H1 (cell line): ENCODE results near the gene FAM53B. TPM values are rescaled to one million over a fixed set of nuclear protein-coding genes. Genes with fewer than 3 reads are reported as not detected.

Experiments
- GTF2F1 ChIP-seq: IDR thresholded peaks from 2 replicates; pipeline ENCODE4 v1.6.1; 2012; ENCODE audit warnings: low read depth, low read length, improper control_type of control experiment, borderline replicate concordance
- HDAC6 ChIP-seq: IDR thresholded peaks from one replicate; pipeline ENCODE4 v1.7.1; 2012; ENCODE audit warnings: low read depth, mild to moderate bottlenecking, inconsistent platforms, low read length, moderate library complexity
- KDM1A ChIP-seq: fragments of 200-600, 300-600 bp; sonication (generic); IDR thresholded peaks from 2 replicates; pipeline ENCODE4 v1.7.1; 2016; ENCODE audit warnings: mild to moderate bottlenecking, low read length, borderline replicate concordance
- PHF8 ChIP-seq: fragments of 200-600 bp; sonication (generic); conservative IDR thresholded peaks from 2 replicates; pipeline ENCODE4 v1.7.1; 2012; ENCODE audit warnings: low read depth, mild to moderate bottlenecking, inconsistent platforms, low read length, moderate library complexity
- POLR2AphosphoS5 ChIP-seq: IDR thresholded peaks from 2 replicates; pipeline ENCODE4 v1.6.1; 2011; ENCODE audit warnings: low read depth, low read length
- ZNF274 ChIP-seq: IDR thresholded peaks from 2 replicates; pipeline ENCODE4 v1.7.0; 2012; ENCODE audit warnings: low read length, borderline replicate concordance; ENCODE audit errors: extremely low read depth
- polyA plus RNA-seq, 7 experiments: library from polyadenylated mRNA; depleted of rRNA in 3 of 7; stranded (reverse) in 5 of 7; unstranded in 2 of 7; fragments of >200 nt in 5 of 7; fragments of 200-250 nt in 2 of 7; gene quantifications; 1 replicate in 5 of 7; 2 replicates in 1 of 7; 4 replicates in 1 of 7; pipeline versions ENCODE4 v1.2.1 to v1.2.3, GENCODE V29; 2011 to 2013; ENCODE audit warnings: missing spikeins in 2 of 7, mixed read lengths in 2 of 7
- total RNA-seq: library from RNA; stranded (reverse); fragmentation: NEBNext Ultra II Directional; extraction: Animal tissue kit (Norgen Biotek cat#: 25700); gene quantifications from 2 replicates; pipeline ENCODE4 v1.2.1, GENCODE V29; 2021
- TF ChIP-seq, protein P1 (sequence below): fragments of 300-600 bp; sonication (generic); IDR thresholded peaks from 2 replicates; pipeline ENCODE4 v1.7.1; 2012; ENCODE audit warnings: low read length, moderate library complexity, mild to moderate bottlenecking, inconsistent platforms; ENCODE audit not compliant: insufficient replicate concordance
- TF ChIP-seq, protein P2 (sequence below): IDR thresholded peaks from 2 replicates; pipeline ENCODE4 v1.6.1; 2011; ENCODE audit warnings: low read length, improper control_type of control experiment

FAM53B gene
- total and polyA plus RNA-seq, 2 of the 8 experiments (the other 6 are each of a cell fraction or from before 2014, with no cell fraction given) = 5.3 to 14.4 TPM

DNA sequence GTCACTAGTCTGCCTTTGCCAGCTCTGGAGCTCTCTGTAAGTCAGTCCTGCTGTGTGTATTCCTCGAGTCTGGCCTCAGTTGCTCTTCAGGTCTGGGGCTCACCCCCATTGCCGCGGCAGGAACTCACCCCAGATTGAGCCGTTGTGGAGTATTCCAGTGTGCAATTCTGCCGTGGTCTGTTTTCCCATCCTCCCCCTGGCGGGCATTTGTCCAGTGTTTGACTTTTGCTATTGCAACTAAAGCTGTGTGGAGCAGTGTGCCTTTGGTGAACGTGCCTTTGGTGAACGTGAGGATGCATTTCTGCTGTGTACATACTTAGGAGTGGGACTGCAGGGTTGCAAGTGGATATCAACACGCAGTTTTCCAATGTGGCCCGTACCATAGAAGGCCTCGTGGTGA lies 134.5 kb downstream of the FAM53B start (continued):
- TF ChIP-seq, protein P1, sequence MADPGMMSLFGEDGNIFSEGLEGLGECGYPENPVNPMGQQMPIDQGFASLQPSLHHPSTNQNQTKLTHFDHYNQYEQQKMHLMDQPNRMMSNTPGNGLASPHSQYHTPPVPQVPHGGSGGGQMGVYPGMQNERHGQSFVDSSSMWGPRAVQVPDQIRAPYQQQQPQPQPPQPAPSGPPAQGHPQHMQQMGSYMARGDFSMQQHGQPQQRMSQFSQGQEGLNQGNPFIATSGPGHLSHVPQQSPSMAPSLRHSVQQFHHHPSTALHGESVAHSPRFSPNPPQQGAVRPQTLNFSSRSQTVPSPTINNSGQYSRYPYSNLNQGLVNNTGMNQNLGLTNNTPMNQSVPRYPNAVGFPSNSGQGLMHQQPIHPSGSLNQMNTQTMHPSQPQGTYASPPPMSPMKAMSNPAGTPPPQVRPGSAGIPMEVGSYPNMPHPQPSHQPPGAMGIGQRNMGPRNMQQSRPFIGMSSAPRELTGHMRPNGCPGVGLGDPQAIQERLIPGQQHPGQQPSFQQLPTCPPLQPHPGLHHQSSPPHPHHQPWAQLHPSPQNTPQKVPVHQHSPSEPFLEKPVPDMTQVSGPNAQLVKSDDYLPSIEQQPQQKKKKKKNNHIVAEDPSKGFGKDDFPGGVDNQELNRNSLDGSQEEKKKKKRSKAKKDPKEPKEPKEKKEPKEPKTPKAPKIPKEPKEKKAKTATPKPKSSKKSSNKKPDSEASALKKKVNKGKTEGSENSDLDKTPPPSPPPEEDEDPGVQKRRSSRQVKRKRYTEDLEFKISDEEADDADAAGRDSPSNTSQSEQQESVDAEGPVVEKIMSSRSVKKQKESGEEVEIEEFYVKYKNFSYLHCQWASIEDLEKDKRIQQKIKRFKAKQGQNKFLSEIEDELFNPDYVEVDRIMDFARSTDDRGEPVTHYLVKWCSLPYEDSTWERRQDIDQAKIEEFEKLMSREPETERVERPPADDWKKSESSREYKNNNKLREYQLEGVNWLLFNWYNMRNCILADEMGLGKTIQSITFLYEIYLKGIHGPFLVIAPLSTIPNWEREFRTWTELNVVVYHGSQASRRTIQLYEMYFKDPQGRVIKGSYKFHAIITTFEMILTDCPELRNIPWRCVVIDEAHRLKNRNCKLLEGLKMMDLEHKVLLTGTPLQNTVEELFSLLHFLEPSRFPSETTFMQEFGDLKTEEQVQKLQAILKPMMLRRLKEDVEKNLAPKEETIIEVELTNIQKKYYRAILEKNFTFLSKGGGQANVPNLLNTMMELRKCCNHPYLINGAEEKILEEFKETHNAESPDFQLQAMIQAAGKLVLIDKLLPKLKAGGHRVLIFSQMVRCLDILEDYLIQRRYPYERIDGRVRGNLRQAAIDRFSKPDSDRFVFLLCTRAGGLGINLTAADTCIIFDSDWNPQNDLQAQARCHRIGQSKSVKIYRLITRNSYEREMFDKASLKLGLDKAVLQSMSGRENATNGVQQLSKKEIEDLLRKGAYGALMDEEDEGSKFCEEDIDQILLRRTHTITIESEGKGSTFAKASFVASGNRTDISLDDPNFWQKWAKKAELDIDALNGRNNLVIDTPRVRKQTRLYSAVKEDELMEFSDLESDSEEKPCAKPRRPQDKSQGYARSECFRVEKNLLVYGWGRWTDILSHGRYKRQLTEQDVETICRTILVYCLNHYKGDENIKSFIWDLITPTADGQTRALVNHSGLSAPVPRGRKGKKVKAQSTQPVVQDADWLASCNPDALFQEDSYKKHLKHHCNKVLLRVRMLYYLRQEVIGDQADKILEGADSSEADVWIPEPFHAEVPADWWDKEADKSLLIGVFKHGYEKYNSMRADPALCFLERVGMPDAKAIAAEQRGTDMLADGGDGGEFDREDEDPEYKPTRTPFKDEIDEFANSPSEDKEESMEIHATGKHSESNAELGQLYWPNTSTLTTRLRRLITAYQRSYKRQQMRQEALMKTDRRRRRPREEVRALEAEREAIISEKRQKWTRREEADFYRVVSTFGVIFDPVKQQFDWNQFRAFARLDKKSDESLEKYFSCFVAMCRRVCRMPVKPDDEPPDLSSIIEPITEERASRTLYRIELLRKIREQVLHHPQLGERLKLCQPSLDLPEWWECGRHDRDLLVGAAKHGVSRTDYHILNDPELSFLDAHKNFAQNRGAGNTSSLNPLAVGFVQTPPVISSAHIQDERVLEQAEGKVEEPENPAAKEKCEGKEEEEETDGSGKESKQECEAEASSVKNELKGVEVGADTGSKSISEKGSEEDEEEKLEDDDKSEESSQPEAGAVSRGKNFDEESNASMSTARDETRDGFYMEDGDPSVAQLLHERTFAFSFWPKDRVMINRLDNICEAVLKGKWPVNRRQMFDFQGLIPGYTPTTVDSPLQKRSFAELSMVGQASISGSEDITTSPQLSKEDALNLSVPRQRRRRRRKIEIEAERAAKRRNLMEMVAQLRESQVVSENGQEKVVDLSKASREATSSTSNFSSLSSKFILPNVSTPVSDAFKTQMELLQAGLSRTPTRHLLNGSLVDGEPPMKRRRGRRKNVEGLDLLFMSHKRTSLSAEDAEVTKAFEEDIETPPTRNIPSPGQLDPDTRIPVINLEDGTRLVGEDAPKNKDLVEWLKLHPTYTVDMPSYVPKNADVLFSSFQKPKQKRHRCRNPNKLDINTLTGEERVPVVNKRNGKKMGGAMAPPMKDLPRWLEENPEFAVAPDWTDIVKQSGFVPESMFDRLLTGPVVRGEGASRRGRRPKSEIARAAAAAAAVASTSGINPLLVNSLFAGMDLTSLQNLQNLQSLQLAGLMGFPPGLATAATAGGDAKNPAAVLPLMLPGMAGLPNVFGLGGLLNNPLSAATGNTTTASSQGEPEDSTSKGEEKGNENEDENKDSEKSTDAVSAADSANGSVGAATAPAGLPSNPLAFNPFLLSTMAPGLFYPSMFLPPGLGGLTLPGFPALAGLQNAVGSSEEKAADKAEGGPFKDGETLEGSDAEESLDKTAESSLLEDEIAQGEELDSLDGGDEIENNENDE = no peak
- no peak for TF ChIP-seq PHF8
- no peak for TF ChIP-seq ZNF274
- no peak for TF ChIP-seq GTF2F1
- no peak for TF ChIP-seq POLR2AphosphoS5
- no peak for TF ChIP-seq HDAC6
- TF ChIP-seq KDM1A = no peak
- TF ChIP-seq, protein P2, sequence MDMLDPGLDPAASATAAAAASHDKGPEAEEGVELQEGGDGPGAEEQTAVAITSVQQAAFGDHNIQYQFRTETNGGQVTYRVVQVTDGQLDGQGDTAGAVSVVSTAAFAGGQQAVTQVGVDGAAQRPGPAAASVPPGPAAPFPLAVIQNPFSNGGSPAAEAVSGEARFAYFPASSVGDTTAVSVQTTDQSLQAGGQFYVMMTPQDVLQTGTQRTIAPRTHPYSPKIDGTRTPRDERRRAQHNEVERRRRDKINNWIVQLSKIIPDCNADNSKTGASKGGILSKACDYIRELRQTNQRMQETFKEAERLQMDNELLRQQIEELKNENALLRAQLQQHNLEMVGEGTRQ = no peak
